Astrocyte (in vitro differentiated cells and primary cell): ENCODE measurements around the gene LRMDA. TPM values are rescaled to one million over a fixed set of nuclear protein-coding genes. Genes with fewer than 3 reads are reported as not detected.
A peak's percentile ranks its signal among the peaks of the same experiment; 100 is the strongest.

Experiments
- DNase-seq: peaks from one replicate; pipeline ENCODE4 v3.0.0-alpha.2; 2010; ENCODE audit warnings: low read depth
- FAIRE-seq: peaks from 2 replicates; lab custom pipeline; 2011; peaks lifted over from hg19 to GRCh38; lab: Jason Lieb, UNC
- H2AFZ ChIP-seq: 2 replicates; pipeline ENCODE4 v1.6.0; 2012; ENCODE audit warnings: low read depth, low read length, inconsistent platforms
- H3K27ac ChIP-seq: 2 replicates; pipeline ENCODE4 v1.5.1; 2011; ENCODE audit warnings: low read depth, low read length, inconsistent platforms
- H3K27me3 ChIP-seq: 2 replicates; pipeline ENCODE4 v1.6.0; 2011; ENCODE audit warnings: low read length, inconsistent platforms; ENCODE audit not compliant: insufficient read depth
- H3K36me3 ChIP-seq: 2 replicates; pipeline ENCODE4 v1.5.1; 2011; ENCODE audit warnings: low read length, inconsistent platforms; ENCODE audit not compliant: insufficient read depth
- H3K4me1 ChIP-seq: 2 replicates; pipeline ENCODE4 v1.5.1; 2011; ENCODE audit warnings: low read length, inconsistent platforms; ENCODE audit not compliant: insufficient read depth
- H3K4me2 ChIP-seq: 2 replicates; pipeline ENCODE4 v1.6.0; 2012; ENCODE audit warnings: low read length, inconsistent platforms
- H3K4me3 ChIP-seq: 2 replicates; pipeline ENCODE4 v1.5.1; 2011; ENCODE audit warnings: low read depth, mild to moderate bottlenecking, low read length, inconsistent platforms; ENCODE audit not compliant: insufficient read depth
- H3K79me2 ChIP-seq: 2 replicates; pipeline ENCODE4 v1.6.0; 2012; ENCODE audit warnings: mild to moderate bottlenecking, low read length, inconsistent platforms; ENCODE audit not compliant: insufficient read depth
- H3K9ac ChIP-seq: 2 replicates; pipeline ENCODE4 v1.6.0; 2012; ENCODE audit warnings: mild to moderate bottlenecking, low read length, inconsistent platforms
- H3K9me3 ChIP-seq: 2 replicates; pipeline ENCODE4 v1.5.1; 2012; ENCODE audit warnings: low read depth, mild to moderate bottlenecking, low read length, inconsistent platforms; ENCODE audit not compliant: insufficient read depth
- H4K20me1 ChIP-seq: 2 replicates; pipeline ENCODE4 v1.6.0; 2012; ENCODE audit warnings: low read length, inconsistent platforms; ENCODE audit not compliant: insufficient read depth
- H3K27ac Mint-ChIP-seq: one replicate; pipeline ENCODE4 v1.8.0; 2021; ENCODE audit warnings: mild to moderate bottlenecking, mixed read lengths; ENCODE audit not compliant: unreplicated experiment
- H3K27me3 Mint-ChIP-seq: one replicate; pipeline ENCODE4 v1.8.0; 2021; ENCODE audit warnings: low read depth, mixed read lengths; ENCODE audit not compliant: unreplicated experiment
- H3K36me3 Mint-ChIP-seq: one replicate; pipeline ENCODE4 v1.8.0; 2021; ENCODE audit warnings: low read depth, mixed read lengths; ENCODE audit not compliant: unreplicated experiment
- H3K4me1 Mint-ChIP-seq: one replicate; pipeline ENCODE4 v1.8.0; 2021; ENCODE audit warnings: low read depth, mixed read lengths; ENCODE audit not compliant: unreplicated experiment
- H3K4me3 Mint-ChIP-seq: one replicate; pipeline ENCODE4 v1.8.0; 2021; ENCODE audit warnings: mild to moderate bottlenecking, moderate library complexity, mixed read lengths; ENCODE audit not compliant: unreplicated experiment
- H3K9me3 Mint-ChIP-seq: one replicate; pipeline ENCODE4 v1.8.0; 2021; ENCODE audit warnings: mild to moderate bottlenecking, mixed read lengths; ENCODE audit not compliant: unreplicated experiment
- CTCF ChIP-seq: IDR thresholded peaks from 2 replicates; pipeline ENCODE4 v1.5.1; 2011; ENCODE audit warnings: low read depth, mild to moderate bottlenecking, inconsistent platforms, low read length, moderate library complexity; ENCODE audit not compliant: insufficient read depth
- EZH2 ChIP-seq: IDR thresholded peaks from 2 replicates; pipeline ENCODE4 v1.6.1; 2012; ENCODE audit warnings: mild to moderate bottlenecking, low read length, inconsistent platforms; ENCODE audit not compliant: insufficient read depth
- total RNA-seq: library from RNA; stranded (reverse); gene quantifications from 2 replicates; pipeline ENCODE4 v1.2.1, GENCODE V29; 2021

The LRMDA gene
- total RNA-seq, 1 donor from 2014 or later = 2.7 TPM

GRCh38 chr10:76411729-76412435, 980.5 kb downstream of the LRMDA start:
- Histone ChIP-seq H3K9me3 (no peaks in the 10 kb centered on the region), H3K27me3 (no peaks in the 10 kb centered on the region), H2AFZ (no peak overlapping the region), H3K36me3 (no peaks in the 10 kb centered on the region), H3K4me2 (no peak overlapping the region), H3K4me3 (no peak overlapping the region), H3K9ac (no peak overlapping the region), H3K27ac (no peak overlapping the region), H3K4me1 (no peaks in the 10 kb centered on the region), H4K20me1 (no peaks in the 10 kb centered on the region), H3K79me2 (no peaks in the 10 kb centered on the region)
- peak; percentile 17 for FAIRE-seq
- peaks cover 7% of the 10 kb centered on the region for H3K9me3 Mint-ChIP-seq
- peaks cover 4% of the 10 kb centered on the region for H3K4me1 Mint-ChIP-seq
- no peak overlapping the region for H3K27ac Mint-ChIP-seq
- TF ChIP-seq EZH2 (no peak), CTCF (no peak)
- no peak overlapping the region for H3K4me3 Mint-ChIP-seq
- H3K36me3 Mint-ChIP-seq = peaks cover 2% of the 10 kb centered on the region
- peaks cover 7% of the 10 kb centered on the region for H3K27me3 Mint-ChIP-seq
- DNase-seq = no peak

- Histone ChIP-seq H3K27me3 (no peaks in the 10 kb centered on the region), H3K4me1 (no peaks in the 10 kb centered on the region), H3K79me2 (no peaks in the 10 kb centered on the region), H4K20me1 (no peaks in the 10 kb centered on the region), H2AFZ (no peak overlapping the region), H3K9me3 (no peaks in the 10 kb centered on the region), H3K4me3 (no peak overlapping the region), H3K36me3 (no peaks in the 10 kb centered on the region), H3K9ac (no peak overlapping the region), H3K27ac (no peak overlapping the region), H3K4me2 (no peak overlapping the region)
- Mint-ChIP-seq H3K27ac (no peak overlapping the region), H3K9me3 (peaks cover 7% of the 10 kb centered on the region), H3K36me3 (peaks cover 2% of the 10 kb centered on the region), H3K4me1 (no peaks in the 10 kb centered on the region), H3K27me3 (peaks cover 7% of the 10 kb centered on the region), H3K4me3 (no peak overlapping the region)
- TF ChIP-seq CTCF = no peak
- no peak for TF ChIP-seq EZH2
- FAIRE-seq (no peak), DNase-seq (no peak)
Observed at GRCh38 chr10:76415554-76415953, 984.1 kb downstream of the LRMDA start.

- no peak for FAIRE-seq
- Mint-ChIP-seq H3K27me3 (peaks cover 7% of the 10 kb centered on the region), H3K27ac (no peak overlapping the region), H3K9me3 (peaks cover 7% of the 10 kb centered on the region), H3K4me1 (no peaks in the 10 kb centered on the region), H3K36me3 (peaks cover 2% of the 10 kb centered on the region), H3K4me3 (no peak overlapping the region)
- Histone ChIP-seq H3K9ac (no peak overlapping the region), H3K36me3 (no peaks in the 10 kb centered on the region), H3K9me3 (no peaks in the 10 kb centered on the region), H3K4me1 (no peaks in the 10 kb centered on the region), H4K20me1 (no peaks in the 10 kb centered on the region), H3K4me3 (no peak overlapping the region), H3K27ac (no peak overlapping the region), H3K27me3 (no peaks in the 10 kb centered on the region), H3K4me2 (no peak overlapping the region), H3K79me2 (no peaks in the 10 kb centered on the region), H2AFZ (no peak overlapping the region)
- TF ChIP-seq EZH2 (no peak), CTCF (no peak)
- DNase-seq = no peak
Observed at GRCh38 chr10:76416642-76417041, 985.2 kb downstream of the LRMDA start.
